Measurements from ENCODE around the gene COL11A1.

GRCh38 chr1:102857251-102857650 lies 251.1 kb downstream of the COL11A1 start:
- no peak for TF ChIP-seq CTCF (conservative IDR thresholded peaks at IDR 0.05)
- TF ChIP-seq ZFX (IDR thresholded peaks at IDR 0.05) = no peak
